IMR-90 (cell line): Measurements from ENCODE around the gene TUBG2. TPM values are rescaled to one million over a fixed set of nuclear protein-coding genes. Genes with fewer than 3 reads are reported as not detected.
"Not testable (repeated sequence)": the region's sequence is repeated elsewhere in the genome, so short reads cannot be mapped to it uniquely, and the experiment has no call there.

Source experiments
- ATAC-seq: fragments of 200-7000 bp; cut with Tn5 transposase; 2 replicates; pipeline ENCODE4 v1.9.1; 2020; ENCODE audit warnings: low read depth, mild to moderate bottlenecking, moderate library complexity
- BruUV-seq: library from RNA; stranded (reverse); fragments of 400-500 nt; replicated peaks from 2 replicates; lab custom pipeline; 2021; lab: Mats Ljungman, UMichigan
- CTCF ChIA-PET: fragments of 300-600 bp; formaldehyde crosslinking; extraction: SDS; loops from one replicate; lab custom pipeline; 2021; ENCODE audit warnings: antibody characterized with exemption; lab: Yijun Ruan, JAX
- POLR2A ChIA-PET: fragments of 300-600 bp; sonication (Branson Sonifier 250); formaldehyde crosslinking; loops from one replicate; lab custom pipeline; 2022; ENCODE audit warnings: antibody characterized with exemption; ENCODE audit not compliant: unreplicated experiment; lab: Charles Lee
- DNase-seq: peaks from one replicate; pipeline ENCODE4 v3.0.0; 2013
- H2AFZ ChIP-seq: replicated peaks from 2 replicates; pipeline ENCODE3; 2013; ENCODE audit warnings: low read length, mild to moderate bottlenecking; ENCODE audit not compliant: poor library complexity
- H2AK5ac ChIP-seq: 2 replicates; pipeline ENCODE4 v1.6.1; 2013; ENCODE audit warnings: low read depth, low read length, inconsistent platforms
- H2AK9ac ChIP-seq: replicated peaks from 2 replicates; pipeline ENCODE3; 2013; ENCODE audit warnings: mild to moderate bottlenecking, low read depth, low read length, moderate library complexity; ENCODE audit not compliant: poor library complexity
- H2BK120ac ChIP-seq: 2 replicates; pipeline ENCODE4 v1.6.1; 2013; ENCODE audit warnings: low read depth, low read length, inconsistent platforms
- H2BK15ac ChIP-seq: 3 replicates; pipeline ENCODE4 v1.6.1; 2013; ENCODE audit warnings: low read depth, low read length, inconsistent platforms
- H2BK20ac ChIP-seq: 2 replicates; pipeline ENCODE4 v1.6.1; 2013; ENCODE audit warnings: low read depth, mild to moderate bottlenecking, inconsistent platforms, low read length, moderate library complexity
- H2BK5ac ChIP-seq: 2 replicates; pipeline ENCODE4 v1.6.1; 2013; ENCODE audit warnings: mild to moderate bottlenecking, low read depth, low read length, inconsistent platforms; ENCODE audit not compliant: poor library complexity, severe bottlenecking
- H3K14ac ChIP-seq: replicated peaks from 2 replicates; pipeline ENCODE4 v1.6.1; 2013; ENCODE audit warnings: low read depth, low read length, inconsistent platforms
- H3K18ac ChIP-seq: 2 replicates; pipeline ENCODE4 v1.6.1; 2013; ENCODE audit warnings: low read depth, low read length, control low read depth
- H3K23ac ChIP-seq: 2 replicates; pipeline ENCODE4 v1.6.1; 2013; ENCODE audit warnings: low read depth, low read length, inconsistent platforms
- H3K27ac ChIP-seq: 2 replicates; pipeline ENCODE4 v1.5.1; 2013; ENCODE audit warnings: mild to moderate bottlenecking, control low read depth, low read length; ENCODE audit not compliant: insufficient read depth
- H3K27me3 ChIP-seq: 2 replicates; pipeline ENCODE4 v1.6.1; 2013; ENCODE audit warnings: low read length; ENCODE audit not compliant: control insufficient read depth, insufficient read depth
- H3K36me3 ChIP-seq: 2 replicates; pipeline ENCODE4 v1.6.1; 2013; ENCODE audit warnings: low read length, mixed read lengths; ENCODE audit not compliant: control insufficient read depth, insufficient read depth
- H3K4ac ChIP-seq: 2 replicates; pipeline ENCODE4 v1.6.1; 2013; ENCODE audit warnings: low read depth, low read length, inconsistent platforms
- H3K4me1 ChIP-seq: 2 replicates; pipeline ENCODE4 v1.6.1; 2013; ENCODE audit warnings: low read length, mixed read lengths; ENCODE audit not compliant: control insufficient read depth, insufficient read depth
- H3K4me2 ChIP-seq: 2 replicates; pipeline ENCODE4 v1.6.1; 2013; ENCODE audit warnings: low read depth, mild to moderate bottlenecking, control low read depth, low read length, moderate library complexity
- H3K4me3 ChIP-seq: 2 replicates; pipeline ENCODE4 v1.5.1; 2013; ENCODE audit warnings: low read depth, mild to moderate bottlenecking, control low read depth, low read length, moderate library complexity; ENCODE audit not compliant: insufficient read depth
- H3K56ac ChIP-seq: 2 replicates; pipeline ENCODE4 v1.6.1; 2013; ENCODE audit warnings: low read length, inconsistent platforms; ENCODE audit not compliant: insufficient read depth; ENCODE audit errors: extremely low read depth
- H3K79me1 ChIP-seq, 2 experiments: 2 replicates each; pipeline ENCODE4 v1.6.1; 2013; ENCODE audit warnings: low read length in 2 of 2, inconsistent platforms in 1 of 2, low read depth in 1 of 2
- H3K9ac ChIP-seq: 2 replicates; pipeline ENCODE4 v1.6.1; 2013; ENCODE audit warnings: low read depth, low read length, control low read depth
- H3K9me1 ChIP-seq: 2 replicates; pipeline ENCODE4 v1.6.1; 2013; ENCODE audit warnings: low read length, inconsistent platforms; ENCODE audit not compliant: insufficient read depth
- H3K9me3 ChIP-seq: 2 replicates; pipeline ENCODE4 v1.6.1; 2013; ENCODE audit warnings: low read length; ENCODE audit not compliant: control insufficient read depth, insufficient read depth
- H4K20me1 ChIP-seq: 2 replicates; pipeline ENCODE4 v1.6.1; 2013; ENCODE audit warnings: low read length, inconsistent platforms; ENCODE audit not compliant: insufficient read depth
- H4K5ac ChIP-seq: 2 replicates; pipeline ENCODE4 v1.6.1; 2013; ENCODE audit warnings: mild to moderate bottlenecking, low read depth, low read length, control low read depth
- H4K8ac ChIP-seq, 2 experiments: 2 replicates each; pipeline ENCODE4 v1.6.1; 2013; ENCODE audit warnings: low read depth in 2 of 2, low read length in 2 of 2, control low read depth in 1 of 2, inconsistent platforms in 1 of 2
- H4K91ac ChIP-seq: 2 replicates; pipeline ENCODE4 v1.6.1; 2013; ENCODE audit warnings: low read depth, low read length, inconsistent platforms; ENCODE audit not compliant: insufficient read depth
- WGBS, 2 experiments: methylation state at CpG; one replicate each; pipeline versions ENCODE4 v1.1.5 to v1.1.7; 2013; ENCODE audit warnings: missing lambda C conversion rate in 2 of 2; ENCODE audit not compliant: insufficient read length in 1 of 2; ENCODE audit errors: extremely low coverage in 2 of 2; 5-methylcytosine and 5-hydroxymethylcytosine counted together
- dilution Hi-C: fragments of 300-500 bp; cut with HindIII; formaldehyde crosslinking; loops from one replicate; pipeline ENCODE4 v1.14.3; 2018; ENCODE audit warnings: low sequenced_read_pairs; ENCODE audit not compliant: unreplicated experiment
- in situ Hi-C: fragments of 300-500 bp; cut with MboI; formaldehyde crosslinking; loops from 3 replicates; pipeline ENCODE4 v1.14.3; 2019; ENCODE audit warnings: low sequenced_read_pairs, inconsistent platforms, mixed read lengths
- intact Hi-C: fragments of 100-400 bp; cut with micrococcal nuclease; formaldehyde crosslinking; loops from 2 replicates; pipeline ENCODE4 v1.10.0; 2022
- polyA plus RNA-seq, 3 experiments: library from polyadenylated mRNA; depleted of rRNA; stranded (reverse); fragments of >200 nt; gene quantifications; 2 replicates each; pipeline ENCODE4 v1.2.3, GENCODE V29; 2012; ENCODE audit warnings: low replicate concordance in 1 of 3
- total RNA-seq: library from RNA; depleted of rRNA; stranded (reverse); fragments of >200 nt; gene quantifications from 2 replicates; pipeline ENCODE4 v1.2.3, GENCODE V29; 2012

Gene TUBG2
- total and polyA plus RNA-seq, 2 of the 4 experiments (the other 2 are of a cell fraction): 3.6 to 24.6 TPM

DNA sequence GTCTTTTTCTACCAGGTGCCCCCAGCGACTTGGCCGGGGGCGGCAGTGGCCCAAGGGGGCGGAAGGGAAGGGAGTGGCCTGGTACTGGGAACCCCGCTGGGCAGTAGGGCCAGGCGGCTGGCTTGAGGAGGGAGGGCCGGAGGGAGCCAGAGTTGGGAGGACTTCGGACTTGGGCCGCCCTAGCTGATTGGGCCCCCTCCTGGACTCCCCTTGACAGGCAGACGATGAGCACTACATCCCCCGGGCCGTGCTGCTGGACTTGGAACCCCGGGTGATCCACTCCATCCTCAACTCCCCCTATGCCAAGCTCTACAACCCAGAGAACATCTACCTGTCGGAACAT is 819 bp downstream of the TUBG2 start:
- H2AK9ac ChIP-seq, H3K27ac ChIP-seq, H3K23ac ChIP-seq, in situ Hi-C loops, H2BK120ac ChIP-seq, H2BK20ac ChIP-seq, H2BK5ac ChIP-seq, H3K27me3 ChIP-seq, H4K20me1 ChIP-seq, H2AFZ ChIP-seq, BruUV-seq, H3K56ac ChIP-seq, dilution Hi-C loops, H3K36me3 ChIP-seq, H3K4me1 ChIP-seq, H2AK5ac ChIP-seq, H4K8ac ChIP-seq, H3K4ac ChIP-seq, POLR2A ChIA-PET, H2BK15ac ChIP-seq, H3K18ac ChIP-seq, H4K5ac ChIP-seq, H3K9me3 ChIP-seq, H3K14ac ChIP-seq, H3K9ac ChIP-seq, H4K91ac ChIP-seq, DNase-seq: not testable (repeated sequence)
- CTCF ChIA-PET: interaction anchor here (1.1 to 1.6 kb wide), 2 partner anchors 24 to 81 kb away, joined by 3 read pairs; no protein-coding TSS in a partner anchor
- peak; percentile 22 for ATAC-seq
- H3K4me2 ChIP-seq: peak overlapping the region; percentile 69
- peak overlapping the region; percentile 66 for H3K4me3 ChIP-seq
- peaks cover 4 to 28% of the 10 kb centered on the region in 2 experiments; a peak in 2 of 4 replicates for H3K79me1 ChIP-seq
- no CpG with 5 or more reads among the region's 14 CpGs for WGBS, 2 experiments
- H3K9me1 ChIP-seq: peaks cover 15% of the 10 kb centered on the region
- intact Hi-C loops: loop anchor here (5.0 kb wide), 1 partner anchor 53 kb away; the partner anchor contains the start of genes RETREG3 and TUBG1
